Fibroblast of pulmonary artery (primary cell): ENCODE results near the gene ZC3H7A.

ENCODE experiments used
- DNase-seq: peaks from one replicate; pipeline ENCODE4 v3.0.0-alpha.2; 2010; ENCODE audit warnings: low read depth
- H3K4me3 ChIP-seq: replicated peaks from 2 replicates; pipeline ENCODE4 v1.5.1; 2011; ENCODE audit warnings: low read depth, mild to moderate bottlenecking, control low read depth, low read length, moderate library complexity
- TF ChIP-seq, protein P1 (sequence below): IDR thresholded peaks from 2 replicates; pipeline ENCODE4 v1.5.1; 2011; ENCODE audit warnings: mild to moderate bottlenecking, control low read depth, low read length, inconsistent platforms; ENCODE audit errors: missing control alignments

Gene ZC3H7A

DNA sequence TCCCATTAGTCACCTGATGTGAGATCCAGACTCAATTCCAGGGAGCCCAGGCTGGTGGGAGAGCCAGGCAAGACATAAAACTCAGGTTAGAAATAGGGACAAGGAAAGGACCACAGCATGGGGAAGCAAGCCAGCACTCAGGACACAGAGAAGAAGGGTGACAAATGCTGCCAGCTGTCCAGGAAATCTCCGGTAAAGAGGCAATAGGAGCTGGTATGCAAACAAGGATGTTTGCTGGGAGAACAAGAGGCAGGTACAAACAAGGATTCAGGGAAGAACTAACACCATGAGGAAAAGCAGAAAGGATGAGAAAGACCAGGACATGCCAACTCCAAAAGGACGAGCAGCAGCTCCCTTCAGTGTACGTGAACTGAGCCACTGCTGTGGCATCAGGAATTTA, 44.2 kb downstream of the ZC3H7A start:
- TF ChIP-seq, protein P1, sequence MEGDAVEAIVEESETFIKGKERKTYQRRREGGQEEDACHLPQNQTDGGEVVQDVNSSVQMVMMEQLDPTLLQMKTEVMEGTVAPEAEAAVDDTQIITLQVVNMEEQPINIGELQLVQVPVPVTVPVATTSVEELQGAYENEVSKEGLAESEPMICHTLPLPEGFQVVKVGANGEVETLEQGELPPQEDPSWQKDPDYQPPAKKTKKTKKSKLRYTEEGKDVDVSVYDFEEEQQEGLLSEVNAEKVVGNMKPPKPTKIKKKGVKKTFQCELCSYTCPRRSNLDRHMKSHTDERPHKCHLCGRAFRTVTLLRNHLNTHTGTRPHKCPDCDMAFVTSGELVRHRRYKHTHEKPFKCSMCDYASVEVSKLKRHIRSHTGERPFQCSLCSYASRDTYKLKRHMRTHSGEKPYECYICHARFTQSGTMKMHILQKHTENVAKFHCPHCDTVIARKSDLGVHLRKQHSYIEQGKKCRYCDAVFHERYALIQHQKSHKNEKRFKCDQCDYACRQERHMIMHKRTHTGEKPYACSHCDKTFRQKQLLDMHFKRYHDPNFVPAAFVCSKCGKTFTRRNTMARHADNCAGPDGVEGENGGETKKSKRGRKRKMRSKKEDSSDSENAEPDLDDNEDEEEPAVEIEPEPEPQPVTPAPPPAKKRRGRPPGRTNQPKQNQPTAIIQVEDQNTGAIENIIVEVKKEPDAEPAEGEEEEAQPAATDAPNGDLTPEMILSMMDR, result no peak
- DNase-seq, result no peak

DNA sequence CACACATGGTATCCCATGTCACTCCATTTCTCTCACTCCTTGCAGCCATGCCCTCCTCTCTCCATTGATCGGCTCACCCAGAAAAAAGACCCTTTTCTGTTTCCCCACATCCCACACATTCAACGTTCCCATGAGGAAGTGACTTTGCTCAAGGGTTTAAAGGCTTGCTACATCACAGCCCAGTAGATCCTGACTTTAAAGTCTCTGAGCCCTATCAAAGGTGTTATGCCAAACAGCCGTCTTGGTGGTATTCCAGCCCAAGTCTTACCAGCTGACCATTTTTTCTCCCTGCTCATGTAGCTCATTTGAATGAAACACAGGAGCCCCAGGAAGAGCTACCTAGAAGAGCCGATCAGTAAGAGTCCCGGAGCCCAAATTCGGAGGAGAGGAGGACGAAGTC, 47.0 kb downstream of the ZC3H7A start:
- no peak for DNase-seq
- TF ChIP-seq, protein P1, result no peak
- no peak overlapping the region for H3K4me3 ChIP-seq

More for the DNA sequence above, 44.2 kb downstream of the ZC3H7A start:
- no peak overlapping the region for H3K4me3 ChIP-seq

DNA sequence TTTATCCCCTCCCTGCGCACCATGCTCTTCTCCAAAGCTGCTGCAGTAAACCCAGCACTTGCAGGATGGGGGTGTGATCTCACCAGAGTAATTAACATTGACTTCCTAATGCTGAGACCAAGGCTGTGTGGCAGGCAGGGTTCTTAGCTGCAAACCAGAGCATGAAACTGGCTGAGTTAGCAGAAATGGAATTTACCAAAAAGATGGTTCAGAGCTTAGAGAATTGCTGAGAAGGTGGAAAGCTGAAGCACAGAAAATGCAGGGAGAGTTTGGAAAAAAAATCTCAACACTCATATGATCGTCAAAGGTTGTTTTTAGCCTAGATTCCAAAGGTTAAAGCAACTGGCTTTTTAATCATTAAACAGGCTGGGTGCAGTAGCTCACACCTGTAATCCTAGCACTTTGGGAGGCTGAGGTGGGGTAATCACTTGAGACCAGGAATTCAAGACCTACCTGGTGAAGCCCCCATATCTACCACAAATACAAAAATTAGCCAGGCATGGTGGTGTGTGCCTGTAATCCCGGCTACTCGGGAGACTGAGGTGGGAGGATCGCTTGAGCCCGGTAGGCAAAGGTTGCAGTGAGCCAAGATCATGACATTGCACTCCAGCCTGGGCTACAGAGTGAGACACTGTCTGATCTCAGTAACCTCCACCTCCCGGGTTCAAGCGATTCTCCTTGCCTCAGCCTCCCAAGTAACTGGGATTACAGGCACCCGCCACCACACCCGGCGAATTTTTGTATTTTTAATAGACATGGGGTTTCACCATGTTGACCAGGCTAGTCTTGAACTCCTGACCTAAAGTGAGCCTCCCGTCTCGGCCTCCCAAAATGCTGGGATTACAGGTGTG, 48.4 kb downstream of the ZC3H7A start:
- H3K4me3 ChIP-seq, result no peak overlapping the region
- TF ChIP-seq, protein P1, result no peak
- DNase-seq, result no peak

DNA sequence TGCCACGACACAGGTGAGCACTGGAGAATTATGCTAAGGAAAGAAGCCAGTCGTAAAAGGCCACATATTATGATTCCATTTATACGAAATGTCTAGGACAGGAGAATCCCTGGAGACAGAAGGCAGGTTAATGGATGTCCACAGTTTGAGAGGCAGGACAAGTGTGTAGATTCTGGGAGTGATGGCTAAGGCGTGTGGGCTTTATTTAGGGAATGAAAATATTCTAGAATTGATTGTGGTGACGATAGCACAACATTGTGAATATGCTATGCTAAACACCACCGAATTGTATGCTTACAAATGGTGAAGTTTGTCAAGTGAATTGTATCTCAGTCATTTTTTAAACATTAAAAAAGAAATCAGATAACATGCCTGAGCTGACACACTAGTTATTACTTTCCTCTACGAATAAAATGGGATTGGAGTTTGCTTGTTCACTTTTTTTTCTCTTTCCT, 49.1 kb downstream of the ZC3H7A start:
- TF ChIP-seq, protein P1, result no peak
- no peak for DNase-seq
- H3K4me3 ChIP-seq, result no peak overlapping the region

DNA sequence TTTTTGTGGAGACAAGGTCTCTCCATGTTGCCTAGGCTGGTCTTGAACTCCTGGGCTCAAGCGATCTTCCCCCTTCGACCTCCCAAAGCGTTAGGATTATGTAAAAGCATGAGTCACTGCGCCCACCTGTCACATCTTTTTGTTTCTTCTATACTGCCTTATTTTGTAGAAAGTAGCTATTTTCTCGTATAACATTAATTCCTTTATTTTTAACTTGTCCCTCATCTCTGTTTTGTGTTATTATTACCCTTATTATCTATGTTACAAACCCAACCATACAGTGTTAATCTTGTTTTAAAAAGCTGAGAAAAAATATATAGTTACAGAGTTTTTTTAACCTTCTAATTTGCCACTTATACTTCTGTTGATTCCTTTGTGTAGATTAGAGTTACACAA, 53.0 kb downstream of the ZC3H7A start:
- DNase-seq, result no peak
- H3K4me3 ChIP-seq, result no peak overlapping the region
- TF ChIP-seq, protein P1, result no peak

DNA sequence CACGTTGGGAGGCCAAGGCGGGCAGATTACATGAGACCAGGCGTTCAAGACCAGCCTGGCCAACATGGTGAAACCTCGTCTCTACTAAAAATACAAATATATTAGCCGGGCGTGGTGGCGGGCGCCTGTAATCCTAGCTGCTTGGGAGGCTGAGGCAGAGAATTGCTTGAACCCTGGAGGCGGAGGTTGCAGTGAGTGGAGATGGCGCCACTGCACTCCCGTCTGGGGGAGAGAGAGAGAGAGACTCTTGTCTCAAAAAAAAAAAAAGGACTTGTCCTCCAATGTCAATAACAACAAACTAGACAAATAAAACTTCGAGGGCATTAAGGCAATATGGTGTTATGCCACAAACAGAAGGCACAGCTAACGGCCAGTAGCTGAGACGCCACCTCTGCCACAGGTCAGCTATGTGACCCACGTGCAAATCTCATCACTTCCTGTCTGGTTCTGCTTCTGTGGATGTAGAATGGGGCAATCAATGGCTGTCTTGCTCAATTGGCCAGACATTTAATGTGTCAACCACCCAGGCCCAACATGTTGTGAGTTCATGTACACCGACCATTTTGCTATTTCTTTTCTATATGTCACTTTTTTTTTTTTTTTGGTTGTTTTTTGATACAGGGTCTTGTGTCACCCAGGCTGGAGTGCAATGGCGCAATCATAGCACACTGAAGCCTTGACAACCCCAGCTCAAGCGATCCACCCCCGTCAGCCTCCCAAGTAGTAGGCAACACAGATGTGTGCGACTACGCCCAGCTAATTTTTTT, 53.6 kb downstream of the ZC3H7A start:
- H3K4me3 ChIP-seq, result peak overlapping the region; percentile 91
- TF ChIP-seq, protein P1, result no peak
- DNase-seq, result peak; percentile 80
